HG03060 (cell line): ENCODE measurements around the gene F13A1.
A peak's percentile ranks its signal among the peaks of the same experiment; 100 is the strongest.

Source experiments
- ATAC-seq: cut with Tn5 transposase; IDR thresholded peaks from one replicate; pipeline ENCODE4 v1.9.1; 2021; ENCODE audit warnings: low read depth, moderate number of reproducible peaks; ENCODE audit not compliant: unreplicated experiment

Gene F13A1

GRCh38 chr6:6319952-6320811, at the start of gene F13A1:
F13A1 (minus strand) TSS chr6:6320662; CDS start chr6:6318664, 1,998 bp downstream.
- no peak for ATAC-seq

- ATAC-seq: no peak
Measured at GRCh38 chr6:6368684-6369052, 48.2 kb upstream of the F13A1 start.

- ATAC-seq: no peak
Measured at GRCh38 chr6:6368040-6368683, 47.7 kb upstream of the F13A1 start.

DNA sequence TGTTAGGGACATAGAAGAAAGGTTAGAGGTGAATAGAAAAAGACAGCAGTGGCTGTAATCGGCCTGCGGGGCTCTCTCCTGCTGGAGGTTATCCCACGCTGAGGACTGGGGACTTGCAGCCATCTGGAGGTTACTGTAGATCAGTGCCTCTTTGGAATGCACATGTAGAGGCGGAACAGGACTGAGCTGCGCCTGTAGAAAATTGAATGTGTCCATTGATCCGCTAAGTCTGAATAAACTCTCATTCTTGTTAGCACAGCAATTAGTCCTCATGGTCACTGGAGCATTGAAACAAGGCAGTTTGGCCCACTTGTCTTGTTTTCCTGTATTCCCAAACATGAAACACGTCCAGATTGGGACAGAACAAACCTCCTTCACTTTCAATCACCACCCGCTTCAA, 46.3 kb upstream of the F13A1 start:
- ATAC-seq: no peak

DNA sequence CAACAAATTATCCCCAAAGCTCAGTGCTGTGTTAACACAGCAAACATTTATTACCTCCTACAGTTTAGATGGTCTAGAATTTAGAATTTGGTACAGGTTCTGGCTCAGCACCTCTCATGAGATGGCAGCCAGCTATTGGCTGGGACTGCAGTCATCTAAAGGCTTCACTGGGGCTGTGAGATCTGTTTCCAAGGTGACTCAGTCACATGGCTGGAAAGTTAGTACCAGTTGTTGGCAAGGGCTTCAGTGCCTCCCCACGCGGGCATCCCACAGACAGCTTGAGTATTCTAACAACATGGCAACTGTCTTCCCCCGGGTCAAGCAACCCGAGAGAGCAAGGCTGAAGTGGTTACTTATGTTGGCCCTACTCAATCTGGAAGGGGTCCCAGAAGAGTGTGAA, 44.8 kb upstream of the F13A1 start:
- no peak for ATAC-seq

DNA sequence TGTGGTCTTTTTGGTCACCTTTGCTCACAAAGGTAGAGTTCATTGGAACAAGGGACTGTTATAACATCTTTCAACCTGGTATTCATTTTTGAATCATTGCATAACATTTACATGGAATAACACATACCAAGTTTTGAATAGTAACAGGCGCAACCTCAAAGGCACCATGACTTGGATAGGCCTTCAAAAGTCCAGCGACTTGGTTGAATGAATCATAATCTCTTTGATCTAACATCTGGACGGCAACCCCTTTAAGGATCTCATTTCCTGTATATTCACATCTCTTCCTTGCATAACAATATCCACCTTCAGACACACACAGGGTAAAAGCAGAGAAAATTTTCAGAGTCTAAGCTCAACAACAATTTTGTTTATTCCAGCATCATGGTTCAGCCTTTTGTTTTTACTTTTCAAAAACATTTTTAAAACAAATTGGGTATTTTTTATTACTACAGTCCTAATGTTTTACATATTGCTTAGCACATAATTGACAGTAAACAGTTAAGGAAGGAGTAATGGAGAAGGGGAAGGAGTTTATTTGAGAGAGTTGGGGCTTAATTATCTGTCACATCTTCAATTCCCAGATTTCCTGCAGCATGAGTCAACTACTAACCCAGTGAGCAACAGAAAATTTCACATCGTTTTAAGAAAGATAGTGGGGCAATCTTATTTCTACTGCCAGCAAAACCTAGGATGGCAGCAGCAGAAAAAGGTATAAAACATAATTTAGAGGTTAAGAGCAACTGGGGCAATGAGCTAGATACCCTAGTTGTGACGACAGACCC, 41.8 kb upstream of the F13A1 start:
- ATAC-seq: no peak

GRCh38 chr6:6357530-6357929, 37.1 kb upstream of the F13A1 start:
- no peak for ATAC-seq

DNA sequence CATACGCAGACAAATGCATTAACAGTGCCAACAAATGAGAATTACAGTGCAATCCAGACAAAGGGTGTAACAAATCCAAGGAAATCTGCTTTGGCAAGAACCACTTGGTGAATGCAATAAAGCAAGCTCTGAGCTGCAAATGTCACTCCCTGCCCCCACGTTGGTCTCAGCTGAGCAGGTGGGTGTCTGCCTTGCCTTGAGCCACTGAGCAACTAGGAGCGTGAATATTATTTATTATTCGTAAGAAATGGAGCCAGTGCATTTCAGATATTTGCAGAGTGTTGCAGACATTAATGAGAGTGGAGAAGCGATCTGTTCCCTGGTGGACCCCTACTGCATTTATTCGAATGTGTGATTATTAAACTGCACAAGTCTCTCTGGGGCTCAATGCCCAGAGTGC, 36.6 kb upstream of the F13A1 start:
- ATAC-seq: no peak

- ATAC-seq: no peak
Measured at GRCh38 chr6:6352772-6353171, 32.3 kb upstream of the F13A1 start.

DNA sequence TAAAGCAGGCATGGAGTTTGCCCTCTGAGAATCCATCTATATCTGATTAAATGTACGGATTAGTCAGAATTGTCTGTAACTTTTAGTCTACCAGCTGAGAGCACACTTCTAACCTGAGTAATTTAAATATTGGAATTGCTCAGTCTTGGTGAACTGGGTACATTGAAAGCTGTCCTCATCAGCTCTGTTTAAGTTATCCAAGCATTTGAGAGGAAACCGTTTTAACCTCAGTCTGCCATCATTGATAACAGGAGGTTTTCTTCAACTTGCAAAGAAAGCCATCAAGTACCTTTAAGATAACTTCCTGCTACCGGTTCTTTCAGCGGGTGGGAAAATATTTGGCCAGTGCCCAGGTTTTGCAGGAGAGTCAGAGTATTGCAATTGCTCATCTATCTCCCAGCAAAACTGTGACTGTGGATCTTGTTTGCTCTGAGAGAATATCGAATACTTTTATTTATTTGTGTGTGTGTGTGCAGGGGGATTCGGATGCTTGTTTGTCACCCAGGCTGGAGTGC, 31.1 kb upstream of the F13A1 start:
- ATAC-seq: no peak

DNA sequence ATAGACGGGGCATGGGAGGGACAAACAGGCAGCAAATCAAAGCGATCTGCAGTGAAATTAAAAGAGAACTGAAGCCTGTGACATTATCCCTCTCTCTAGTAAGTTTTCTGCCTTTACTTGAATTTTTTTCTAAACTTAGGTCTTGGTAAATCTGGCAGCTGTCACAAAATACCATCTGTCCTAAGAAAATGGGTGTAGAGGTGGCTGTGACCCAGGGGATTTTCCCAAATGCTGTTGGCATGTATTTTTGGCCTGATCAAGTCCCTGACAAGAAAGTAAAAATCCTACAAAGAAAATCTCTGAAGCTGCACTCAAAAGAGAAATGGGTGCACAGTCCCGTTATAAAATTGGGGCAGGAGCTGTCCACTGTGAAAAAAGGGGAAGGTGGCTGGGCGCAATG, 30.2 kb upstream of the F13A1 start:
- ATAC-seq: no peak

- ATAC-seq: no peak
Measured at GRCh38 chr6:6348256-6348655, 27.8 kb upstream of the F13A1 start.

DNA sequence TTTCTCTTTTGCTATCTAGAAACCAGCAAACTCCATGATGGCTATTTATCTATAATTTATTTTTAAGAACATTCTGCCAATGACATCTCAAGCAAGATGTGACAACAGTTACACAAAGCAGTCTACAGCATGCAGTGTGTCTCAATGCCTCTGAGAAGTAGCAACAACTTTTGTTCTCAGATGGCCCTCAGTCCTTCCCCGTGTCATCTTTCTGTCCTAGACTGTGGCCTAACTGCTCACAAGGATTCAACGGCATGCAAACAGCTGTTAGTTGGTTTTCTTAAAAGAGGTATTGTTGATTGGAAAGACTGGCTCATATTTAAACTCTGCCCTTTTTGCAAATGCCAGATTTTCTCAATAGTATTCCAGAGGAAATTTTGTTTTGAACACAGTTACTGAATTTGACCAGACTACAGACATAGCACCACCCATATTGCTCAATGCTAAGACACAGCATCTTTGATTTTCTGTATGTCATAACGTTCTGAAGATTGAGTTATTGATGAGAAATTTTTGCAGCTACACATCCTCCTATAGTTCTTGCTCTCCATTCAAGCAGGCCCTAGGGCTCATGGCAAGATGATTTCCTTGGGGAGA, 26.1 kb upstream of the F13A1 start:
- no peak for ATAC-seq

GRCh38 chr6:6333501-6333900, 13.0 kb upstream of the F13A1 start:
- ATAC-seq: no peak

GRCh38 chr6:6332811-6333244, 12.4 kb upstream of the F13A1 start:
- ATAC-seq: peak; percentile 27

DNA sequence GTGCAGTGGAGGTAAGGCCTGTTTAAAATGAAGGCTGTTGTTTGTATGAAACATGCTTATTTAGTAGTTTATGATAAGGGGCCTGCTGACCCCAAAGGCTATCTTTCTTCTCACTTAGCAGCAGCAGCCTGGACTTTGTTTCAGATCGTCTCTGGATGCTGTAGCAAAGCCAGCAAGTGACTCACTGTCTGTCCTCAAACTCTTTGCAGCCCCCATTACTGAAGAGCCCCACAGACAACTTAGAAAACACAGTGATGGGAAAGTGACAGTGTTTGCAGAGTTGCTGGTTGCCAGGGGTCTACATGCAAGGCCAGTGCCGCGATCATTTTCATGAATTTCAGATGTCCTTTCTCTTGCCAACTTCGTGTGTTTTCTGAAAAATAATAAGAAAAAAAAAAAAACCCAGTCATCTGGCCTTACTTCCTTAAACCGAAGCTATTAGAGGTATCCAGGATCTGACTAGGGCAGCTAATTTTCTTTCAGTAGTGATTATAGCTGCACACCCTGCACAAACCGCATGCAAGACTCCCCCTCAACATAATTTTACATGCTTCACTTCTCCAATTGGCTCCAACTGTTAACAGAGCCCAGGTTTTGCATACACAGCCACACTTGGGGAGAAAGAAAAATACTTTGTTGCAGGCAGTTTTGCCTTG, 11.6 kb upstream of the F13A1 start:
- peak; percentile 51 for ATAC-seq

GRCh38 chr6:6331393-6331792, 10.9 kb upstream of the F13A1 start:
- ATAC-seq: peak; percentile 49

- no peak for ATAC-seq
Measured at GRCh38 chr6:6330407-6330806, 9.9 kb upstream of the F13A1 start.

GRCh38 chr6:6328451-6328850, 8.0 kb upstream of the F13A1 start:
- ATAC-seq: no peak

DNA sequence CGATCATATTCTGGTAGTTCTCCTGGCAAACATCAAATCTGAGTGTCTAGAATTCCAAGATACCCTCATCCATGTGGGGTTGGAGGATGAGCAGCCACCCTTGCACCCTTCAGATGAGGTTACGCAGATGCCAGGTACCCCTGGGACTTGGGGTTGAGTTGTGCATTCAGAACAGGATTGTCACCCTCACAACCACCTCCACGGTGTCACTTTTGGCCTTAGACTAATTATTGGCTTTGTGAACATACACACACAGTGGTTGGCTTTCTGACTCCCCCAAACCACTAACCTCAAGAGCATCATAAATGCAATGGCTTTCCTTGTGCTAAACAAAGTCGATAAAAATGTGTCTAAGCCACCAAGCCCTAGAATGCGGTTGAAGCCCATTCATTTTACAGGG, 2.9 kb upstream of the F13A1 start:
- no peak for ATAC-seq
